Measurements from ENCODE around the gene EIF4A3.

The EIF4A3 gene

DNA sequence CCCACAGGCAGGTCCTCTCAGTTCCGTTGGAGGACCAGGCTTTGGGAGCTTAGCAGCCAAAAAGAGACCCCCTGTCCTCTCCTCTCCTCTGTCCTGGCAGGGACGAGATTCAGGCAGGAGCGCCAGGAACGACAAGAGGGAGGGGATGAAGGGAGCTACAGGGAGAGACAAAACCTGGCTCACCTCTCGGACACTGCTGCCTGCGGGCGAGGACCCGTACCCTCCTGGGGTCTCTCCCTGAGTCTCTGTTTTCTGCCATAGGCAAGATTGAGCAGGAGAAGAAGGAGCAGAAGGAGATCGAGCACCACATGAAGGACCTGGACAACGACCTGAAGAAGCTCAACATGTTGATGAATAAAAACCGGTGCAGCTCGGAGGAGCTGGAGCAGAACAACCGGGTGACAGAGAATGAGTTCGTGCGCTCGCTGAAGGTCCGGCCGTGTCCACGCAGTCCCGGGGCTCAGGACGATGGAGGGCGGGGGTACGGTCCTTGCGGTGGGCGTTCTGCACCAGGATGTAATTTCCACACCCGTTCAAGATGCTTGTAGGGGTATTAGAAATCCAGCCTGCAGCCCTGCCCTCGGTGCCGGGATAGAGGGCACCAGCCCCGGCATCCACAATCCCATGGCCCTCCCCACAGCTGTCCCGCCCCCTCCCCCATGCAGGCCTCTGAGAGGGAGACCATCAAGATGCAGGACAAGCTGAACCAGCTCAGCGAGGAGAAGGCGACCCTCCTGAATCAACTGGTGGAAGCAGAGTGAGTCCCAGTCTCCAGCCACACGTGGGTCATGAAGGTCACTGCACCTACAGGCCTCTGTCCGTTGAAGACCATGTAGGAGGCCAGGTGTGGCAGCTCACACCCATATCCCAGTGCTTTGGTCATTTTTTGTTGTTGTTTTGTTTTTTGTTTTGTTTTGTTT, 59.3 kb downstream of the EIF4A3 start:
- ATAC-seq (ENCODE audit: low read depth) (no peak), DNase-seq (ENCODE audit: low spot score in 2 of 2) (no peak)
- Mint-ChIP-seq H3K27me3 (peaks cover 9% of the 10 kb centered on the region), H3K4me3 (no peak overlapping the region), H3K27ac (no peak overlapping the region), H3K4me1 (peaks cover 3% of the 10 kb centered on the region), H3K36me3 (no peaks in the 10 kb centered on the region), H3K9me3 (no peaks in the 10 kb centered on the region)

DNA sequence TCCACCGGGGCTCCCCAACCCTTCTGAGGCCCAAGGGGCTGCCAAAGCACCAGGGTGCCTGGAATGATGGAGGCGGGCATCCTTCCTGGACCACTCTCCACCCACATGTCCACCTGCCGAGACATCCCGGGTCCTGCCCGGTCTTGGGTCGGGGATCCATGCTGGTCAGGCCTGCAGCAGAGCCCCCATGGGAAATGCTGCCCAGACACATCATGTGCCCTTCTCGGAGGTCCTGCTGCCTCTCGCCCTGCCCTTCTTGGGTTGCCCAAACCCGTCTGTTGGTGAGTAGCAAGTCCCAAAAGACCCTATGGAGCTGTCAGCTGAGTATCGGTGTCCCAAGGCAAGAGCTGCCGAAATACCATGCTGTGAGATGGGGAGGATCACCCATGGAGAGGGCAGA, 60.3 kb downstream of the EIF4A3 start:
- DNase-seq (ENCODE audit: low spot score in 2 of 2) (no peak), ATAC-seq (ENCODE audit: low read depth) (no peak)
- H3K9me3 Mint-ChIP-seq, result no peaks in the 10 kb centered on the region
- no peaks in the 10 kb centered on the region for H3K36me3 Mint-ChIP-seq
- peaks cover 9% of the 10 kb centered on the region for H3K27me3 Mint-ChIP-seq
- H3K4me3 Mint-ChIP-seq, result no peak overlapping the region
- H3K27ac Mint-ChIP-seq, result no peak overlapping the region
- peaks cover 3% of the 10 kb centered on the region for H3K4me1 Mint-ChIP-seq

DNA sequence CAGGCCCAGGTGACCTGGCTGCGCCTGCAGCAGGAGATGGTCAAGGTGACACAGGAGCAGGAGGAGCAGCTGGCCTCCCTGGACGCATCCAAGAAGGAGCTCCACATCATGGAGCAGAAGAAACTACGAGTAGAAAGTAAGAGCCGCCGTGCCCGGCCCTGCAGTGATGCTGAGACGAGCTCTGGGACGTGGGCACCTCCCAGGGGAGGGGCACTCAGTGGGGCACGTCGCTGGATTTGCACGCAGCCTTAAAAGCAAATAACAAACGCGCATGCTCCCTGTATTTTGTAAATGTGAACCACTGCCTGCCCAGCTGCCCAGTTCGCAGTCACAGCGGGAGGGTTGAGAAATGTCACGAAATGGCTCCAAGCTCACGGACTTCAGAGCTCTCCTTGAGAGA, 60.8 kb downstream of the EIF4A3 start:
- ATAC-seq (ENCODE audit: low read depth) (no peak), DNase-seq (ENCODE audit: low spot score in 2 of 2) (no peak)
- Mint-ChIP-seq H3K9me3 (no peaks in the 10 kb centered on the region), H3K27ac (no peak overlapping the region), H3K36me3 (no peaks in the 10 kb centered on the region), H3K27me3 (peaks cover 9% of the 10 kb centered on the region), H3K4me1 (peaks cover 3% of the 10 kb centered on the region), H3K4me3 (no peak overlapping the region)

DNA sequence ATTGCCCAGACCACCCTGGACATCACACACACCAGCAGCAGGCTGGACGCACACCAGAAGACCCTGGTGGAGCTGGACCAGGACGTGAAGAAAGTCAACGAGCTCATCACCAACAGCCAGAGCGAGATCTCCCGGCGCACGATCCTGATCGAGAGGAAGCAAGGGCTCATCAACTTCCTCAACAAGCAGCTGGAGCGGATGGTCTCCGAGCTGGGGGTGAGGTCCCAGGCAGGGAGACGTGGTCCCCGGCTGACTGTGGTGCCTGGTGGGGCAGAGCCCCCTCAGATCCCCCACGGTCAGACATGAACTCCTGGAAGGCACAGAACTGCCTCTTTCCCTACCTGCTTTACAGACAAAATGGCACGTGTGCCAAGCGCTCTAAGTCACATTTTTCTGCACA, 62.2 kb downstream of the EIF4A3 start:
- no peak overlapping the region for H3K27ac Mint-ChIP-seq
- no peak for ATAC-seq (ENCODE audit: low read depth)
- H3K36me3 Mint-ChIP-seq, result no peaks in the 10 kb centered on the region
- no peaks in the 10 kb centered on the region for H3K9me3 Mint-ChIP-seq
- no peak overlapping the region for H3K4me3 Mint-ChIP-seq
- no peak for DNase-seq (ENCODE audit: low spot score in 2 of 2)
- H3K4me1 Mint-ChIP-seq, result peaks cover 3% of the 10 kb centered on the region
- peaks cover 9% of the 10 kb centered on the region for H3K27me3 Mint-ChIP-seq
